Measurements from ENCODE around the gene RHEB.

RHEB gene

DNA sequence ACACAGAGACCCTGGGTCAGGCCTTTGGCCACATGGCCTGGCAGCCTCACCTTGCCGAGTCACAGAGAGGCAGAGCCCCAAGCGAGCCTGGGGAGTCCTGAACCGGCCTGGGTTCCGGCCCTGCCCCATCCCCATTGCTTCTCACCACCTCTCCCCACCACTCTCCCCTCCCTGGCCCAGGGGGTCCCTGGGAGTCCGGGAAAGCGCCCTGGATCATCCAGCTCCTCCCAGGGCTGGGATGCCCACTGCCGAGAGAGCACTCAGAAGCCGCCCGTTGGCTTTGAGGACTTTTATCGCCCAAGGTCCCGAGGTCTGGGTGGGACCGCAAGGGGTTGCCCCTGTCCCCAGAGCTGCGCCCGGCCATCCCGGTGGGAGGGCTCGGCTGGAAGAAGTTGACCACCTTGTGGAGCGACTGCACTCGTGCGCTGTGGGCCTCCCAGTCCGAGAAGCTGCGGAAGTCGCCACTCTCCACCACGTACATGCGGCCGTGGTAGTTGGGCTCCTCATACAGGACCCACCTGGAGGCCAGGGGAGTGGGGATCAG is 87.9 kb downstream of the RHEB start:
- no peak for DNase-seq (ENCODE audit: low read depth)

DNA sequence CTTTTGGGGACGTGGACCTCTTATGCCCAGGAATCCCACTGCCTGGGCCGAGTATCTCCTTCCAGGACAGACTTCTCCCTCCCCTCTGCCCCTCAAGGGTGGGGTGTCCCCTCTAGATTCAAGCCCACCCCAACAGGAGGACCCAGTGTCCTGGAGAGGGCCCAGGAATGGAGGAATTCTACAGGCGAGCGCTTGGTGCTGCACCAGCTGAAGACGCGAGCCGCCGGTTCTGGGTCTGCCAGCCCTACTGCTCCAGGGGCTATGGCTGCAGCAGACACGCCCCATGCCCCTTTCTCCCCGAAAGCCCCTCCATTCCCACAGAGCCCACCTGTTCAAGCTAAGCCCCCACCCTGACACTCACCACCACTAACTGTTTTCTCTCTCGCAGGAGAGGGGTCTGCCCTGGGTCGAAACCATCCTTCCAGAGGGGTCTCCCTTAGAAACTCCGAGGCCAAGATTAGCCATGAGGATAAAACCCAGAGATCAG is 88.4 kb downstream of the RHEB start:
- no peak for DNase-seq (ENCODE audit: low read depth)

DNA sequence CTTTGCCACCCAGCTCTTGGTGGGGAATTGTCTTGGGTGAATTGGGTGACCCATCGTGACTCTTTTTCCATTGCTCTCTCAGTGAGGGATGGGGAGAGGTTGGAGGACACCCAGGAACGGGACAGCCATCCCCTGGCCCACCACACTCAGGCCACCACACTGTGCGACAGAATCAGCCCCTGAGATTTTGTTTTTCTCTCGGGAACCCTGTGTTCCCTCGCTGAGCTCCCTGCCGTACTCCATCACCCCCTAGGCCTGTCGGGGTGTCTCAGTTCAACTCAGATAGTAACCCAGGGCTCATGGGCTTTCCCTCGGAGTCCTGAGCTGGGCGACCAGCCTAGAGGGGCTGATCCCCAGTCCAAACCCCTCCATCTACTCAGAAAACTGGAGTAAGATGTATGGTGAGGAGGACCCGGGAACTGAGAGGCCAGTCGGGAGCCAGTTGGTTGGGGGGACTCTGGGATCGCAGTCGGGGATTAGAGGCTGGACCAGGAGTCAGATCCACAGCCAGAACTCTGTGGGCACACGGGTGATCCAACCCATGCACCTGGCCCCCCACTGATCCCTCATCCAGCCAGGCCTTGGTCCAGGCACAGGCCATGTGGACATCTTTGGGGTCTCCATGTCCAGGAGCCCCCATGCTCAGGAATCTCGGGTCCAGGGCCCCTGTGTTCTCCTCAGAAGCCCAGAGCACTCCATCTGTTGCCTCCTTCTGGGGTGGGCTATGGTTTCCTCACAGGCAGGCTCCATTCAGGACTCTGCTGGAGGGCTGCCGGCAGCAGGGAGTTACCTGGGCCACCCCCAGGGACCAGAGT is 89.1 kb downstream of the RHEB start:
- no peak for DNase-seq (ENCODE audit: low read depth)

DNA sequence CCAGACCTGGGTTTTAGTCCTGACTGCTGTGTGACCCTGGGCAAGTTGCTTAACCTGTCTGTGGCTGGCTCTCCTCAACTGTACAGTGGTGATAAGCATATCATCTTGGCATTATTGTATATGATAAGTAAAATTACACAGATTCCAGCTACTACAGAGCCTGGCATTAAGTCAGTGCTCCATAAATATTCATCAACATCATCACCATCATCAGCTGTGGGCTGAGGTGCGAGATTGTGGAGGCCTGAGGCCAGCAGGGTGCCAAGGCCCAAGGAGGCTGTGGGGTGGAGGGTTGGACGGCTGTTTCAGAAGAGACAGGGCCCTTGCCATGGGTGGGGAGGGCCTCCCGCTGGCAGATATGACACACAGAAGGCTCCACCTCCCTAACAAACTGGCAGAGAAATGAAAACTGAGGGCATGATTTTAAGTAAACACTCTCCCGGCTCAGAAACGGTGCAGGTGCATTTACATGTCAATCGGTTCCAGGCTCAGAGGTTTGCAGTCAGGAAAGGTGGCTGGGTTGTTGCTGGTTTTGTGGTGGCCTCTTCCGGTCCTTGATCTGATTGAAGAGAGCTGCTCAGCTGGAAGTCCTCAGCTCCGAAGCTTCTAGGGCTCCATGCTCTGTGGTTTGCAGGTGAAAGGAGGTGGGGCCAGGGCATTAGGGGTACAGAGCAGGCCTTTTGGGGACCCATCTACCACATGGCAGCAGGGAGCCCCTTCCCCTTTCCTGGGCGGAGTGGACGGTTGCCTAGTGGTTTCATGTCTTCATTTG is 89.9 kb downstream of the RHEB start:
- DNase-seq (ENCODE audit: low read depth): no peak

DNA sequence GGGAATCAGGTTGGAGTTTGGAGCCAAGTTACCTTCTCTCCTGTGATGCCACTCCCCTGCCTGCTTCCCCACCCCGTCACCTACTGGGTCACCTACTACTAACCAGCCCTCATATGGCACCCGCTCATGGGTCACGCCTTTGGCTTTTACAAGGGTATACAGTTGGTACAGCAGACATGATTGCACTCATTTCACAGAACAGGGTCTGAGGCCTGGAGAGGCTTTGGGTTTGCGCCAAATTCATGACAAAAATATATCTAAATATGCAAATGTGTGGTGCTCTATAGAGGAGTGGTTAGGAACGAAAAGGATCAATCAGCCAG is 90.5 kb downstream of the RHEB start:
- DNase-seq (ENCODE audit: low read depth): no peak

DNA sequence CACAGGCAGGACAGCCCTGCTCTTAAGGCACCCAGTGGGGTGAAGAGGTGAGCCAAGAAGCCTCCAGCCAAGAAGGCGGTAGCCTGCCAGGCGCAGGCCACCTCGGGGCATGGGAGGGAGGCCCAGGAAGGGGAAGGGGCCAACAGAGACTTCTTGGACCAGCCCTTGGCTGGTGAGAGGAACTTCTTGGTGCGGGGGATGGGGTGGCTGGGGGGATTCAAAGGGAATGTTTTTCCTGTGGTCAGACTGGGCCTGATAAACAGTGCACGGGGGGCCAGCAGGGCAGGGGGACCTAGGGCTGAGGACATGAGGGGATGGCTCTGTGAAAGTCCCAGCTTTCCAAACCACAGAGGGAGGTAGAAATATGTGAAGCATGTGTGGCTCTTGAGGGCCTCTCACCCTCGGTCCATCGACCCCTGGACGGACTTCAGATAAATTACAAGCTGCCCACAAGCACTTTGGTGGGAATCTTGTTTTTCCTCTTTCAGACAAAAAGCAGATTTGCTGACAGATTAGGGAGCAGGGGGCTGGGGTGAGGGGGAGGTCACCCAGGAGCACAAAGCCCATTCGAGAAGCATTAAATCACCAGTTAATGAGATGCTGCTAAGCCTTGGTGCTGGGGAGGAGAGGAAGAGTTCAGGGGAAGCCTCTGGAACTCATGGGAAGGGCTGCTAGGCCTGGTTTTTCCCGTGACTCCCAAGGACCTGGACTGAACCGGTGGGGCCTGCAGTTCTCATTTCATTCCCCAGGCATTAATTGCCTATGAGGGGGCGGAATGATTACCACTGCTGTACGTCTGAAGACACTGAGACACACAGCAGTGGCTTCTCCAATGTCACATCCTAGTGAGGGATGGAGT is 91.1 kb downstream of the RHEB start:
- peak; percentile 91 for DNase-seq (ENCODE audit: low read depth)

DNA sequence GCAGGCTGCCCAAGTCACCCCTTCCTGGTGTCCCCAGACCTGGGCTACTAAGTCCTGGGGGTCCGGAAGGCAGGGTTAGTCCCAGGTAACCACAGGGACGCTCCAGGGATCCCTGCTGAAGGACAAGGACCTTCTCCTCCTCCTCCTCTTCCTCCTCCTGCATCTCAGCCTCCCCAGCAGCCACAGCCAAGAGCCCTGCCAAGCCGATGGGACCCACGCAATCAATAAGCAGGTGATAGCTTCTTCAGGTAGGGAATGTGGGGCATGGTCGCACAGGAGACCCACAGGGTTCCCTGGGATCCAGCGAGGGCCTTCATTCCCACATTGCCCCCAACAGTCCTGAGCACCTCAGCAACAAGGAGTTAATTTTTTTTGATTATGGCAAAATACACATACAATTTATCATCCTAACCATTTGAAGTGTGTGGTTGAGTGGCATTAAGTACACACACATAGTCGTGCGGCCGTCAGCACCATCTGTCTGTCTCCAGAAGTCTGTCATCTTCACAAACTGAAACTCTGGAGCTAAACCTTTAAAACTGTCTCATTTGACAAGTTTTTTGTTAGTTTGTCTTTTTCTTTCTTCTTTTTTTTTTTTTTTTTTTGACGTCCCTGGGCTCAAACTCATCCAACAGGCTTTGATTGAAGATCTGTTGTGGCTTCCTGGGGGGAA is 91.9 kb downstream of the RHEB start:
- no peak for DNase-seq (ENCODE audit: low read depth)

DNA sequence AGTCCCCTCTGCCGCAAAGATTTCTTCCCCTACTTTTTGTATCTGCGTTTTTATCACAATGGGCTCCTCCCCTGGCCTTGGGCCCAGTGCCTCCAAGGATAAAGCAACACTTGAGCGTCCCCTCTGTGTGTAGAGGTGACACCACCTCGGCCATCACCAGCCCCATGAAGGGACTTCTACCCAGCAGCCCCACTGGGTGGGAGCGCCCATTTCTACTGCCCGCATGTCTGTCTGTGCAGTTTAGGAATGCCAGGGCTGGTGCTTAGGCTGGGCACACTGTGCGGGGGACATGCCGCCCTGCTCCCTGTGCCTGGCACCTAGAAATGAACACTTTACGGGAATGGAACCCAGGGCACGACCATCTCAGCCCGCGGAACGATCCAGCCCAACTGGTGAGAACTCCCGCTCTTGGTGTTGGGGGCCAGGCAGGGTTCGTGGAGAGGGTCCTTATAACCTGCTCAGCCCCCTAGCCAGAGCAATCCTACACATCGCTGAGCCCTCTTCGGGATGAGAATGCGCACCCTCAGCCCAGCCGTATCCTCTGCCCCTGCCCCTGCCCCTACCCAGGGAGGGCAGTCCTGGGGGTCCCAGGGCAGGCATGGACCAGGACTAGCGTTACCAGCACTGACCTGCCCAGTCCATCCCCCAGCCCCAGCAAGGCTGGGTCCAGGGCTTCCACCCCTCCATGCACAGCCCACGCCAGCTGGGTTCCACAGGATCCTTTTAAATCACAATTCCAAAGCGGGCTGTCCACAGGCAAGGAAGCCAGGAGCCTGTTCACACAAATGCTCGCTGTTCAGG is 92.6 kb downstream of the RHEB start:
- DNase-seq (ENCODE audit: low read depth): no peak

DNA sequence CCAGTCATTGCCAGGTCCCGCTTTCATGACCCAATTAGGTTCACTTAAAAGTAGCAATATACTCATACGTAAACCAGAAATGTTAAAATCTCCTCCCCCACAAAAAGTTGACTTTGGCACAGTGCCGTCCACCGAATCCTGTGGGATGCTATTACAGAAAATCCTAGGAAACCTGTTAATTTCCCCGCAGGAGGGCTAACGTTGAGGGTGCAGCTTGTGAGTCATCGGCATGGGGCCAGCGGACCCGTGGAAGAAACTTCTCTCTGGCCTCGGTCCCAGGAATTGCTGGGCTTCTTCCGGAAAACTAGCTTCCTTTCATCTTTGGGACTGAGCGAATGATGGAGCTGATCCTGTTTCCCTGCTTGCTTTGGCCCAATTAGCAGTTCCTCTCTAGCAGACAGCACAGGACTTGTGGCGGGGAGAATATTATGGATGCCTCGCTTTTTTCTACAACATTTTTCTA is 93.2 kb downstream of the RHEB start:
- DNase-seq (ENCODE audit: low read depth): peak; percentile 97

DNA sequence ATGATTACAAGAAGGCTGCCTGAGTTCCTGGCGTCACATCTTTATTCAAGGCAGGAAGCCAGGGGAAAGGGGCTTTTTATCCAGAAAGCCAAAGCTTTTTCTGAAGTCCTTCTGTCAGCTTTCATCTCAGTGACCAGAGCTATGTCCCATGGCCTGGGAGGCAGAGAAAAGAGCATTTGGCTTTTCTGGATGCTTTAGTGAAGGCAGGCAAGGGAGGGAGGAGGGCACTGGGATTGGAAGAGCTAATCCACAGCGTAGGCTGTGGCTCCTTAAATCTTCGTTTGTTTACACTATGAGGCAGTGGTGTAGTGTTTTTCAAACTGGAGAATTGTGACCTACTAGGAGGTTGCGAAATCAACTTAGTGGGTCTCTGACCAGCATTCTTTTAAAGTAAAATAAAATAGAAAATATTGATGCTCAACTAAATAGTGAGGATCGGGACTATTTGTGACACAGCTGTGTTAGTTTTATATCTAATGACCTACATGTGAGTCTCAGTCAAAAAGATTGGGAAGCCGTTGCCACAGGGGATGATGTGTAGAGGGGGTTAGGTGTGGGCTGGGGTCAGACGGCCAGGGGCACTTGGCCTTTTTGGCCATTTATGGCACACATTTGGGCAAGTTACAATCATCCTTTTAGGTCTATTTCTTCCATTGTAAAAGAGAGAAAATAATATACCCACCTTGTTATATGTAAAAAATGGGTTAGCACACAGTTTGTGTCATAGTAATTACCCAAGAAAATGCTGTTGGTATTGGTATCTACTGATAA is 93.8 kb downstream of the RHEB start:
- peak; percentile 80 for DNase-seq (ENCODE audit: low read depth)

DNA sequence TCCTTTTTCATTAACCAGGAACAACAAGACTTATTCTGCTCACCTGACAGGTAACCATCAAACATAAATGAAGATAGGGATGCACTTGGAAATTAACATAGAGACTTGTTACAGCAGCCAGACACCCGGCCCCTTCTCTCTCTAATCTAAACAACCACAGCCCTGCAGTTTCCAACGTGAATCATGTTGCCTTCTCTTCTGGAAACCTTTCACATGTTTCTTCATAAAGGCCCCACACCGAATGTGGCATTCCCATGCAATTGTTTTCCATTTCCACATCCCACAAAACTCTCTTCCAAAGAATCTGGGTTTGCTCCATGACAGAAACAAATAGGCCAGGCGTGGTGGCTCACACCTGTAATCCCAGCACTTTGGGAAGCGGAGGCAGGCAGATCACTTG is 94.9 kb downstream of the RHEB start:
- DNase-seq (ENCODE audit: low read depth): no peak

DNA sequence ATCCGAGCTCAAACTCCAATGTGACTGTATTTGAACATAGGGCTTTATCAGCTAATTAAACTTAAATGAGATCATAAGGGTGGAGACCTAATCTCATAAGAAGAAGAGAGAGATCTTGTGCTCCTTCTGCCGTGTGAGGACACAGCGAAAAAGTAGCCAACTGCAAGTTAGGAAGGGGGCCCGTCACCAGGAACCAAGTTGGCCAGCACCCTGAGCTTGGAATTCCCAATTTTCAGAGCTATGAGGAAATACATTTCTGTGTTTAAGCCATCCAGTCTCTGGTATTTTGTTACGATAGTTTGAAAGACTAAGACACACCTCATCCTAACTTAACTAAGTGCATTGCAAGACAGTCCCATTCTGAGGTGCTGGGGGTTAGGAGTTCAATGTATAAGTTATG is 95.8 kb downstream of the RHEB start:
- no peak for DNase-seq (ENCODE audit: low read depth)

DNA sequence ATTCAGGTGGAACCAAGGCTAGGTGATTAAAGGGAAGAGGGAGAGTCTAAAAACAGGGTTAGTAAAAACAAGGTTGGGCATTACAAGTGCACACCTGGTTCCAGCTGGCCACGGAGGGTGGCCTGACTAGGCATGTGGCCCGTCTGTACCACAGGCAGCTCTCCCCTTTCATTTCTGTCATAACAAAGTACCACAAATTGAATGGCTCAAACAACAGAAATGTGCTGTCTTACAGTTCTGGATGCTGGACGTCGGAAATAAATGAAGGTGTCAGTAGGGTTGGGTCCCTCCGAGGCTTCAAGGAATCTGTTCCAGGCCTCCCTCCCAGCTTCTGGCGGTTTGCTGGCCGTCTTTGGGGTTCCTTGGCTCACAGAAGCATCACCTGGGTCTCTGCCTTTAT is 96.5 kb downstream of the RHEB start:
- DNase-seq (ENCODE audit: low read depth): no peak

DNA sequence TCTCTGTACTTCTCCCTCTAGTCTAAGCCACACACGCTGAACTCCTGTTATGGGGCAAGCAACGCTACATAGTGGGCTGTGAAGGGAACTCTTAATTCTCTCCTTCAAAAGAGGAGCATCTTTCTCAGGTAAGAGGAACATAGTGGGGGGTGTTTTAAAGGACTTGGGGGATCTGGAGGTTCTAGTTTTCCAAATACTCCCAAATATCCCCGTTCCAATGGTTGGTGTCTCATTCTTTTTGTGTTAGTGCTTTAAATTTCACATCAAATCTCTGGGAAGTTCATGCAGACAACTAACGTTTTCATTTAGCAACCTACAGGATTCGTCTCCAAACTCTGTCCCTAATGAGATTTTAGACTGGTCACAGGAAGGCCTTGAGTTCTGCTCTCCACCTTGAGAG is 97.5 kb downstream of the RHEB start:
- DNase-seq (ENCODE audit: low read depth): no peak

DNA sequence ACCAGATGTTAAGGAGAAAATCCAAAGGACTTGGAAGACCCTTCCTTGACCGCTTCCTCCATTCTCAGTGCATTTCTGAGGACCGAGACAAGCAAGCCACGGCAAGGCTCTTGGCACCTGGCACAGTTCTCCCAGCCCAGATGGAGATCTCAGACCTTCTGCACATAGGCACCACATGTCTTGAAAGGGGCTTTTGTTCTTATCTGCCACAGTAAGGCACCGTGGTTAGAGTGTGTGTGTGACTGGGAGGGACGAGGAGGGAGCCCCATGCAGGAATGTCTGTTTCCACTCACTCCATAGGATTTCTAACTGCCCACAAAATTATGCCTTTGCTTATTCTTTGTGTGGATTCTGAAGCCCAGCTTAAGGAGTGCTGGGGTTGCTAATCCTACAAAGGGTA is 99.6 kb downstream of the RHEB start:
- DNase-seq (ENCODE audit: low read depth): no peak

DNA sequence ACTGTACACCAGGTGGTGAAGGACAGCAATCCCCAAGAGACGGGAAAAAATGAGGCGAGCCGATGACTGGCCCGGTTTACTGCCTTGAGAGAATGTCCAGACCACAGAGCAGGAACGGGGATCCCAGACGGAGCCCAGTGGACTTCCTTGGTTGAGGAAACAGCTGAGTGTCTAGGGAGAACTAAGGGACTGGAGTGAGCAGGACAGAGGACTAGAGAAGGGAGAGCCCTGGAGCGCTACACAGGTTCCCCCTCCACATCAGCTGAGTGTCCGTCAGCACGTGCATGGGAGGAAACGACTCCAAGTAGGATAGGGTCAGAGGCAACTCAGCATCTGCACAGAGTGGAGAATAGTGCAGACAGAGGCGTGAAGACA is 102.8 kb downstream of the RHEB start:
- no peak for DNase-seq (ENCODE audit: low read depth)

DNA sequence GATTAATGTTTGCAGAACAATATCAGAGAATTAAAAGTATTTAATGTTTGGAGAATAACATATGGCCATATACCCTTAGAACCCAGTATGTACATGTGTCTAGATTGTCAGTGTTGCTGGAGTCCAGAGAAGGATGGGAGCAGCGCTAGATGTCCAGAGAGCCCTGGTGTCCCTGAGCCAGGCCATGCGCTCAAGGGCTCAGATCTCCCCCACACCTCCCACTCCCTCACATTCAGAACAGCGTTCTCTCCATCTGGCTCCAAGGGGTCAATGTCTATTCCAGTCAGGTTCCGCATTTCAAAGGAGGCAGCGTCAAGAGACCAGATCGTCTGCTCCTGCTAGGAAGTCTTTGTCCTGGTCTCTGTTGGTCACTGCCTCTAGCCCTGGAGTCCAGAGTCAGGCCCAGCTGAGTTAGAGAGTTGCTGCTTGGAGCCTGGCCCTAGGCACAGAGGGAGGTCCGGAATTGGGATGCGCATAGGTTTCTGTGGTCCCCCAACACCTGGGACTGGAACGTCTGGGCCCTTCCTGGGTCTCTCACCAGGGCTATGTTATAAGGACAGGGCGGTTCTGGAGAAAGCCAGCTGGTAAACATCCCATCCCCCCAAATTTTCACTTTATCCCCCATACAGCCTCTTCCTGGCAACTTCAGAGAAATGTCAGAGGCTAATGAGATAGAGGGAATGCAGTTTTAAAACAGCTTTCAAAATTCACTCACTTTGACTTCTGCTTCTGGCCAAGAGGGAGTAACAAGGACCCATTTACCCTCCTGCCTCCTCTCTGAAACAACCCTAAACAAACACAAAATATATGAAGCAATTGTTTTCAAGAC is 103.4 kb downstream of the RHEB start:
- DNase-seq (ENCODE audit: low read depth): no peak
